SH-SY5Y (cell line): ENCODE results near the gene NDUFS7.

Experiments used
- GATA2 ChIP-seq: IDR thresholded peaks from 2 replicates; pipeline ENCODE4 v1.6.1; 2011; ENCODE audit warnings: mild to moderate bottlenecking, low read depth, low read length
- GATA3 ChIP-seq: IDR thresholded peaks from 2 replicates; pipeline ENCODE4 v1.6.1; 2011; ENCODE audit warnings: low read depth, mild to moderate bottlenecking, low read length, moderate library complexity

GRCh38 chr19:1384478-1385110 lies 887 bp downstream of the NDUFS7 start:
- TF ChIP-seq GATA3: no peak
- no peak for TF ChIP-seq GATA2
